Measurements from ENCODE around the gene TRHDE. TPM values are rescaled to one million over a fixed set of nuclear protein-coding genes. Genes with fewer than 3 reads are reported as not detected.

TRHDE gene
- total and polyA plus RNA-seq, 9 of the 15 experiments (the other 6 are each of a cell fraction or from before 2014, with no cell fraction given) = 0.03 to 0.29 (median 0.09) TPM

GRCh38 chr12:72337946-72338345 lies 65.8 kb downstream of the TRHDE start:
- Histone ChIP-seq H3K4me3 (no peak overlapping the region), H3K36me3 (ENCODE audit: control insufficient read depth, insufficient read depth, low read length) (no peaks in the 10 kb centered on the region), H4K20me1 (replicated peaks; ENCODE audit: control insufficient read depth, insufficient read depth, low read length) (no peaks in the 10 kb centered on the region), H3K9me1 (ENCODE audit: control insufficient read depth, insufficient read depth, low read length) (no peaks in the 10 kb centered on the region), H2AFZ (ENCODE audit: low read depth, low read length) (no peak overlapping the region), H3K4me2 (ENCODE audit: insufficient read depth, low read length) (no peak overlapping the region), H3K9ac (ENCODE audit: insufficient read depth in 1 of 2, low read depth in 2 of 2, low read length in 2 of 2) (no peak overlapping the region), H3K27me3 (ENCODE audit: control insufficient read depth in 2 of 2, insufficient read depth in 2 of 2, low read length in 2 of 2) (no peaks in the 10 kb centered on the region), H3K9me3 (replicated peaks; ENCODE audit: control insufficient read depth, insufficient read depth, low read depth, low read length) (no peaks in the 10 kb centered on the region), H3K79me2 (ENCODE audit: control insufficient read depth, insufficient read depth, low read length) (no peaks in the 10 kb centered on the region), H3K4me1 (replicated peaks in 1 of 2; ENCODE audit: control insufficient read depth in 2 of 2, insufficient read depth in 2 of 2, low read length in 2 of 2) (no peaks in the 10 kb centered on the region), H3K27ac (ENCODE audit: extremely low read depth, low read depth, low read length) (no peak overlapping the region)
- 0% methylated on average over 8 of the region's 8 CpGs for WGBS (ENCODE audit: insufficient coverage, low coverage, missing lambda C conversion rate)
- in situ Hi-C loops (cut with MboI) (no loop called here), intact Hi-C loops (cut with micrococcal nuclease) (no loop called here)
- ChIA-PET CTCF (ENCODE audit: low intra/inter-chr PET ratio) (no interaction called here), POLR2A (no interaction called here)
- BruUV-seq (replicated peaks) = no TSS peak
- no peak for FAIRE-seq
- no peak for ATAC-seq
- DNase-seq (ENCODE audit: extremely low read depth in 1 of 4, low spot score in 3 of 4) = no peak
- TF ChIP-seq SAFB2 (IDR thresholded peaks at IDR 0.05; ENCODE audit: borderline replicate concordance, low read depth, low read length, severe bottlenecking) = no peak
- TF ChIP-seq NR4A1 (CRISPR knock-in tag; IDR thresholded peaks at IDR 0.05) = no peak
- TF ChIP-seq NR4A1 (tag; IDR thresholded peaks at IDR 0.05) = no peak
- TF ChIP-seq BMI1 (IDR thresholded peaks at IDR 0.05; ENCODE audit: low read length) = no peak
- no peak for TF ChIP-seq NR3C1 (CRISPR knock-in tag; IDR thresholded peaks at IDR 0.05)
- no peak for TF ChIP-seq SNRNP70 (optimal IDR thresholded peaks at IDR 0.05; ENCODE audit: low read depth, low read length)
- TF ChIP-seq AFF4 (CRISPR knock-in tag; IDR thresholded peaks at IDR 0.05) = no peak
- TF ChIP-seq ZNF354B (CRISPR knock-in tag; IDR thresholded peaks at IDR 0.05) = no peak
- TF ChIP-seq MGA (IDR thresholded peaks at IDR 0.05) = no peak
